HG02798 (cell line): Measurements from ENCODE around the gene SMARCD3.

ENCODE experiments used
- ATAC-seq: cut with Tn5 transposase; IDR thresholded peaks from one replicate; pipeline ENCODE4 v1.9.1; 2021; ENCODE audit warnings: mild to moderate bottlenecking; ENCODE audit not compliant: unreplicated experiment, poor library complexity

The SMARCD3 gene

DNA sequence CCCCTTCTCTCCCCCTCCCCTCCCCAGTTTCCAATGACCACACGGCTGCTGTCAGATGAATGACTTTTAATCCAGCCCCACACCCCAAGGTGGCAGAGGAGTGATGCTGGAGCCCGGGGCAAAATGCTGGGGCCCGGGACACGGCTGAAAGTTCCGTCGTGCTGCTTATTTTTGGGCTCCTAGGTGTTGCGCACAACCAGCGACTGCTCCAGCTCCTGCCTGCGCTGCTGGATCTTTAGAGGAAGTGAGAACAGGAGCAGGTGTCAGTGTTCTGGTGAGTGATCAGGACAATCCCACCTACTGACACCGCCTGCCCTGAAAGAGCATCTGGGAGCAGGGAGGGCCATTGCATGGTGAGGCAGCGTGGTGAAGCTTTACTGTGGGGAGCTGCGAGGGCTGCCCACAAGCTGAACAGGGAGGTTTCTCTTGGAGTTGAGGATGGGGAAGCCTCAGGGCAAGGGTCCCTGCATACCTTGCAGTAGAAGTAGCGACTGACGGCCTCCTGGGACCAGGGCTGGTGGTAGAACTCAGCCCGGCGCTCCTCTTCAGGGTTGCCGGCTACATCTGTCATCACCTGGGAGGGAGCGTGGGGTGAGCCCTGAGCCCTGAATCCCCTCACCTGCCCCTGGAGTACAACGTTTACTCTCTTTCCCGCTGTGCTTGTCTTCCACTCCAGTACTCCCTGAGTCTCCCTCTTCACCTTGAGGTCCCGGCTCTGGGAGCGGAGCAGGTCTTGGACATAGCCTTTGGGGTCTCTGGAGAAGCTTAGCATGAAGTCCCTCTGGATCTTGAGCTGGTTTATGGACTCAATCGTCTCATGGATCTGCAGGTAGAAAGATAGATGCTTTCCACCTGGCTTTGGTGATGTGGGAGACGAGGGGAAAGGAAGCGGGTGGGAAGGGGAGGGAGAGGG, 9.3 kb downstream of the SMARCD3 start:
- ATAC-seq, result no peak

DNA sequence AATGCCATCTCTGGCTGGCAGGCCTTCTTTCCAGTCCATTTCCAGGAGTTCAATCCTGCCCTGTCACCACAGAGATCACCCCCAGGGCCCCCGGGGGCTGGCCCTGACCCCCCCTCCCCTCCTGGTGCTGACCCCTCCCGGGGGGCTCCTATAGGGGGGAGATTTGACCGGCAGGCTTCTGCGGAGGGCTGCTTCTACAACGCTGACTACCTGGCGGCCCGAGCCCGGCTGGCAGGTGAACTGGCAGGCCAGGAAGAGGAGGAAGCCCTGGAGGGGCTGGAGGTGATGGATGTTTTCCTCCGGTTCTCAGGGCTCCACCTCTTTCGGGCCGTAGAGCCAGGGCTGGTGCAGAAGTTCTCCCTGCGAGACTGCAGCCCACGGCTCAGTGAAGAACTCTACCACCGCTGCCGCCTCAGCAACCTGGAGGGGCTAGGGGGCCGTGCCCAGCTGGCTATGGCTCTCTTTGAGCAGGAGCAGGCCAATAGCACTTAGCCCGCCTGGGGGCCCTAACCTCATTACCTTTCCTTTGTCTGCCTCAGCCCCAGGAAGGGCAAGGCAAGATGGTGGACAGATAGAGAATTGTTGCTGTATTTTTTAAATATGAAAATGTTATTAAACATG, 10.2 kb downstream of the SMARCD3 start:
- ATAC-seq, result no peak

DNA sequence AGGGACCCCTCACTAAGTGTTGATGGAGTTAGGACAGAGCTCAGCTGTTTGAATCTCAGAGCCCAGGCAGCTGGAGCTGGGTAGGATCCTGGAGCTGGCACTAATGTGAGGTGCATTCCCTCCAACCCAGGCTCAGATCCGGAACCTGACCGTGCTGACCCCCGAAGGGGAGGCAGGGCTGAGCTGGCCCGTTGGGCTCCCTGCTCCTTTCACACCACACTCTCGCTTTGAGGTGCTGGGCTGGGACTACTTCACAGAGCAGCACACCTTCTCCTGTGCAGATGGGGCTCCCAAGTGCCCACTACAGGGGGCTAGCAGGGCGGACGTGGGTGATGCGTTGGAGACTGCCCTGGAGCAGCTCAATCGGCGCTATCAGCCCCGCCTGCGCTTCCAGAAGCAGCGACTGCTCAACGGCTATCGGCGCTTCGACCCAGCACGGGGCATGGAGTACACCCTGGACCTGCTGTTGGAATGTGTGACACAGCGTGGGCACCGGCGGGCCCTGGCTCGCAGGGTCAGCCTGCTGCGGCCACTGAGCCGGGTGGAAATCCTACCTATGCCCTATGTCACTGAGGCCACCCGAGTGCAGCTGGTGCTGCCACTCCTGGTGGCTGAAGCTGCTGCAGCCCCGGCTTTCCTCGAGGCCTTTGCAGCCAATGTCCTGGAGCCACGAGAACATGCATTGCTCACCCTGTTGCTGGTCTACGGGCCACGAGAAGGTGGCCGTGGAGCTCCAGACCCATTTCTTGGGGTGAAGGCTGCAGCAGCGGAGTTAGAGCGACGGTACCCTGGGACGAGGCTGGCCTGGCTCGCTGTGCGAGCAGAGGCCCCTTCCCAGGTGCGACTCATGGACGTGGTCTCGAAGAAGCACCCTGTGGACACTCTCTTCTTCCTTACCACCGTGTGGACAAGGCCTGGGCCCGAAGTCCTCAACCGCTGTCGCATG, 11.0 kb downstream of the SMARCD3 start:
- ATAC-seq, result no peak

DNA sequence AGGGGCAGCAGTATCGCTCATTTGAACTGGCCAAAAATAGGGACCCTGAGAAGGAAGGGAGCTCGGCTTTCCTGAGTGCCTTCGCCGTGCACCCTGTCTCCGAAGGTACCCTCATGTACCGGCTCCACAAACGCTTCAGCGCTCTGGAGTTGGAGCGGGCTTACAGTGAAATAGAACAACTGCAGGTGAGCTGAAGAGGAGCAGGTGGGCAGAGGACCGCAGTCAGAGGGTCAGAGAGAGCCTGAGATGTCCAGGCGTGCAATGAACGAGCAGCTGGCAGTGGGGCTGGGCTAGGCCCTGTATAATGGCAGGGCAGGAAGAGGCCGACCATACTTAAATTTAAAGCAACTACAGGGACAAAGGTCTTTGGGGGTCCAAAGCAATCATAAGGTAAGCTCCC, 12.1 kb downstream of the SMARCD3 start:
- ATAC-seq, result no peak

DNA sequence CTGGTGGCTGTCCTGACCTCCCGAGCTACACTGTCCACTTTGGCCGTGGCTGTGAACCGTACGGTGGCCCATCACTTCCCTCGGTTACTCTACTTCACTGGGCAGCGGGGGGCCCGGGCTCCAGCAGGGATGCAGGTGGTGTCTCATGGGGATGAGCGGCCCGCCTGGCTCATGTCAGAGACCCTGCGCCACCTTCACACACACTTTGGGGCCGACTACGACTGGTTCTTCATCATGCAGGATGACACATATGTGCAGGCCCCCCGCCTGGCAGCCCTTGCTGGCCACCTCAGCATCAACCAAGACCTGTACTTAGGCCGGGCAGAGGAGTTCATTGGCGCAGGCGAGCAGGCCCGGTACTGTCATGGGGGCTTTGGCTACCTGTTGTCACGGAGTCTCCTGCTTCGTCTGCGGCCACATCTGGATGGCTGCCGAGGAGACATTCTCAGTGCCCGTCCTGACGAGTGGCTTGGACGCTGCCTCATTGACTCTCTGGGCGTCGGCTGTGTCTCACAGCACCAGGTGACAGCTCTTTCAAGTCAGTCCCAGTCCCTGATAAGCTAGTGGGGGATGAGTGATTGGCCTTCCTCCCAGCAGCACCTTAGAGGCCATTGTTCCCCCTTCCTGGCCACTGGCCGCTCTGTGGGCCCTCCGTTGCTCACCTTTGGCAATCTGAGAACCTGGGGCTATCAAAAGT, 13.3 kb downstream of the SMARCD3 start:
- no peak for ATAC-seq

DNA sequence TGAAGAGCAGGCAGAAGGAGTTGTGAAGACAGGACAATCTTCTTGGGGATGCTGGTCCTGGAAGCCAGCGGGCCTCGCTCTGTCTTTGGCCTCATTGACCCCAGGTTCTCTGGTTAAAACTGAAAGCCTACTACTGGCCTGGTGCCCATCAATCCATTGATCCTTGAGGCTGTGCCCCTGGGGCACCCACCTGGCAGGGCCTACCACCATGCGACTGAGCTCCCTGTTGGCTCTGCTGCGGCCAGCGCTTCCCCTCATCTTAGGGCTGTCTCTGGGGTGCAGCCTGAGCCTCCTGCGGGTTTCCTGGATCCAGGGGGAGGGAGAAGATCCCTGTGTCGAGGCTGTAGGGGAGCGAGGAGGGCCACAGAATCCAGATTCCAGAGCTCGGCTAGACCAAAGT, 14.7 kb downstream of the SMARCD3 start:
- ATAC-seq, result no peak

DNA sequence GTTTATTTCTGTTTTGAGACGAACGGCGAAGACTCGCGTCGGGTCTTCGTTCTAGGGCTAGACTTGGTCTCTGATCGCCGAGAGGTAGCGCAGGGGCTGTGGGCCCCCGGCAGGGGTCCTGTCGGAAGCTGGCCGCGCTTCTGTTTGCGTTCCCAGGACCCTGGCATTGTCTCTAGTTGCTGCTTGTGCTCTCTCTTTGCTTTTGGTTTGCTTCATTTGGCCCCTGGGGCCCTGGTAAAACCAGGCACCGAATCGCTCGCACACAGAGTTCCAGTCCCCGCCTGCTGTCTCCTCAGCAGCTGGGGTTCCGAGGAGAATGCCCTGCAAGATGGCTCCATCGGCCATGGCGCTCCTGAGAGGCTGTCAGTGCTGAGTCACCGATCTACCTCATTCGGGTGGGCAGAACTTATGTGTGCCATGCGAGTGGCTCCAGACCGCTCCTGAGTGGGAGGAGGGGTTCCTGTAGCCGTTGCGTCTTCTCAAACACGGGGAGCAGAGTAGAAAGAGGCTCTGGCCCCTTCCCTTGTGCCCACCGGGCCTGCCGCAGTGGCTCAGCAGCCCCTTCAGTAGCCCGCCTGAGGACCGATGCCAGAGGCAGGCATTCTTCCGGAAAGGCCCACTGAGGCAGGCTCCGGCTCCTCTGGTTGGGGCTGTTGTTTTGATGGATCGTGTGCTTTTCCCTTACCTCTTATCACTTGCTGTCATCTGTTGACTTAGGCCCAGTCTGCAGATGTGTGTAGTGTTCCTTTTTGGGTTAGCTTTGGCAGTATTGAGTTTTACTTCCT, 15.4 kb downstream of the SMARCD3 start:
- peak; percentile 32 for ATAC-seq

DNA sequence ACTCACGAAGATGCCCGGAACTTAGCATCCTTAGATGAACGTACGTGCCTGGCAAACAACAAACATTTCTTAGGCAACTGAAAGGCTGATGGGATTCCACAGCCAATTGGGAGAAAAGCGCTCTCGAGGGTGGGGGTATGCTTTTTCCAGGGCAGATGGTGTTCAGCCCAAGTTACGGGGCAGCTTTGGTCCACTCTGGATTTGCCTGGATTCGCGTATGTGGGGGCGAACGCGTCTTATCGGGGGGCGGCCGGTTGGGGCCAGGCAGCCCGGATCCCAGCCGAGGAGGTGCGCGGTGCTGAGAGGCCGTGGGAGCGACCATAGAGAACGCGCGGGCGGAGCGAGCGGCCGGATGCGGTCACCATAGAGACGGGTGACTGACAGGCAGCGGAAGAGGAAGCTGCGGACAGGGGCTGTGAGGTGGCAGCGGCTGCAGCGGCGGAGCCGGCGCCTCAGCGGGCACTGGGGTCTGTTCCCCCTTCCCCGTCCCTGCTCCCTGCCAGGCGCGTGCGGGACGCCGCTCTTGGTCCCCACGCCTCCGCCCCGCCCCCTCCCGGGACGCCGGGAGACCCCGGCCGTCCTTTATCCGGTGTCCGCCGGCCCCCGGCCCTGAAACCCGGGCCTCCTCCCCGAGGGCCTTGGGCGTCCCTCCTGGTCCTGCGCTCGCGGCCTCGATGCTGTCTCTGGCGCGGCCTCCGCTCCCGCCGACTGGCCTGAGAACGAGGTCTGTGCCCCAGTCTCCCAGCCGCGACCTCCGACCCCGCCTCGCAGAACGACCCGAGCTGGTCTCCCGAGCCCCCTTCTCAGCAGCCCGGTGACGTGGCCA, 16.2 kb downstream of the SMARCD3 start, which contains the start of gene CHPF2:
Gene CHPF2, plus strand, starts transcription at position 393 of the 826 bp plus-strand sequence. CDS start 1,529 bp downstream, outside the sequence.
- peak; percentile 96 for ATAC-seq

DNA sequence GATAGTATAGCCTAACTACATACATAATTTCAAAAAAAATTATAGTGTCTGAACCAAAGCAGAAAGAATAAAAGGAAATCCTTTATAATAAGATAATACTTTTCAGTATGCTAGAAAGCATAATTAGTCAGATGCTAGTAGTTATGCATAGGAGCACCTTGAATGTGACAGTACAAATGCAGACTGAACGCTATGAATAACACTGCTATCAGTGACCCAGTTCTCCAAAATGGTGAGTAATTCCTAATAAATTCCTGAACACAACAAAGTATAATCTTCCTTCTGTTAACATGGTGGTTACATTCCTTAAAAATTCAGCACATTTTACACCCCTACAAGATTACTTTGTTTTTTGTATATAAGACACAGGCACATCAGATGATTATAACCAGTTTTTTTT, 17.4 kb downstream of the SMARCD3 start:
- no peak for ATAC-seq

DNA sequence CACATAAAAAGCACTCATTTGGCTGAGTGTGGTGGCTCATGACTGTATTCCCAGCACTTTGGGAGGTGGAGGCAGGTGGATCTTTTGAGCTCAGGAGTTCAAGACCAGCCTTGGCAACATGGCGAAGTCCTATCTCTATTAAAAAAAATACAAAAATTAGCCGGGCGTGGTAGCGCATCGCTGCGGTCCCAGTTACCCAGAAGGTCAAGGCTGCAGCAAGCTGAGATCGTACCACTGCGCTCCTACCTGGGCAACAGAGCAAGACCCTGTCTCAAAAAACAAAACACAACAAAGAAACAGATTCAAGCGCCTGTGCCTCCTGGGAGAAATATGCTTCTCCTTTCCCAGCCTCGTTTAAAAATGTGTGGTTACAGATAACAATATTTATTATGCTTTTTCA, 19.2 kb downstream of the SMARCD3 start:
- no peak for ATAC-seq

DNA sequence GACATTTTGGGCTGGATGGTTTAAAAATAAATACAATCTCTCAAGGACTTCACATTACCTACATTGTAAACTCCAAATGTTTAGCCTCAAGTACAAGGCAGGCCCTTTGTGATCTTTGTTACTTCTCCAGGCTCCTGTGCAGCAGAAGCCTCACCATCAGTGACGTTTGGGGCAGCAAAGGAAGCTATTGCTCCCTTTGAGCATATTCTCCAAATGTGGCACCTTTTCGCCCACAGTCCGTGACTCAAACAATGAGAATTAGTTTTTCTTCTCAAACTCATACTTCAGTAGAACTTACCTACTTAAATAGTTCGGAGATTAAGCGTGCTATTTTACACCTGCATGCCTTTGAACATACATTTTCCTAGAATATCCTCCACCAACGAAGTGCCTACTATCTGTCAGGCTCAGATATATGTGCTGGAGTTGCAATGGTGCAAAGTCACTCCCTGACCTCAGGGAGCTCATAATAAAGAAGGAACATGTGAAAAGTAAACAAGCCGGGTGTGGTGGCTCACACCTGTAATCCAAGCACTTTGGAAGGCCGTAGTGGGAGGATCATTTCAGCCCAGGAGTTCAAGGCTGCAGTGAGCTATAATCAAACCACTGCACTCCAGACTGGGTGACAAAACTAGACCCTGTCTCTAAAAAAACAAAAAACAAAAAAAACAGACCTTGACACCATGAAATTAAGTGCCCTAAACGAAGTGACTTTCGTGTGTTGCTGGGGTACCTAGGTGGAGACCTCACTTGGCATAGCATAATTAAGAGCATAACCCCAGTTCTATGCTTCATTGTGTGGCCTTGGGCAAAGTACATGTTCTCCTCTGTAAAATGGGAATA, 20.2 kb downstream of the SMARCD3 start:
- ATAC-seq, result no peak

DNA sequence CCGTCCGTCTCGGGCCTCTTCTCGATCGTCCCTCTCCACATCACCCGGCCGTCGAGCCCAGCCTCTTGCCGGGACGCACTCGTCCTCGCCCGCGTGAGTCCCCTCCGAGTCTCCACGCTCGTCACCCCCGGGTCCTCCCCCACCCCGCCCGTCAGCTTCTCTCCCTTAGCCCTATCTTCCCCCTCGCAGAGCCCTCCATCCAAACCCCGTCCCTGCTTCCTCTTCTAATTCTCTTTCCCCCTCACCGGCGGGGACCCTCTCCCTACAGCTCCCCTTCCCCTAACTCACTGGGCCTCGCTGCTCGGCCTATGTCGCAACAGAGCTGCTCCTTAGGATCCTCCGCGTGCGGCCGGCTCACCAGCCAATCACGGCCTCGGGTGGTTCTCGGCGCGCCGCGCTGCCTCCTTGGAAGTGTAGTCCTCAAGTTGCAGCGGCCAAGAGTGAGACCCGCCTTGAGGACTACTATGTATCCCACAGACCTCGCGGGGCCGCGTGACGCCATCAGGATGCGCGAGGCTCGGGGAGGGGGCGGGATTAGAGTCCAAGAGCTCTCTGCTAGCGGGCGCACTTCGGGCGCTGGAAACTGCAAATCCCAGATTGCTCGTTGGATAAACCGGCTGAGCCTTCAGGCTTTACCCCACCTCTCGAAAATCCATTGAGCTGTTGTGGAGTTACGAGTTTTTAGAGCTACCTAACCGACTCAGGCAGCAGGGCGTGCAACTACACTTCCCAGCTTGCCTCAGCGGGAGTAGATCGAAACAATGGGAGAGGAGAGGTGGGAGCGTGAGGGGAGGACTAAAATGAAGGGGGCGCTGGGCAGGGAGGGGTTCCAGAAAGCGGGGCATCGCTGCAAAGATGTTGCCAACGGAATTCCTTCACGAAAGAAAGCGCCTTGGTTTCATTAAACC, 21.4 kb downstream of the SMARCD3 start, which contains the start of gene ABCF2:
Gene ABCF2, minus strand, starts transcription at position 331 of the 908 bp plus-strand sequence. CDS start 747 bp downstream, outside the sequence.
- peak; percentile 100 for ATAC-seq

DNA sequence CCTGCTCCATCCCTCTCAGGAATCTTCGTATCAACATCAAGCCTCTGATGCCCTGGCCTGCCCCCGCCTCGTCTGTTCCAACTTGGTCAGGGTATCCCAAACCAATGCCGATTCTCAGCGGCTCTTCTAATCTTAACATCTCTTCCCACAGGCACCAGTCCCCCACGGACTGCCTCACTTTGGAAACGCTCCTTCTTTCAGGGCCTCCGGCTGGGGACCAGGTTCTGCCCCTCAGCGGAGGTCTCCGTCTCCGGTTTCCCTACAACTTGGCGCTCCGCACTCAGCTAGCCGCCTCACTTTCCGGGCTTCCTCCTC, 22.0 kb downstream of the SMARCD3 start:
- ATAC-seq, result no peak

DNA sequence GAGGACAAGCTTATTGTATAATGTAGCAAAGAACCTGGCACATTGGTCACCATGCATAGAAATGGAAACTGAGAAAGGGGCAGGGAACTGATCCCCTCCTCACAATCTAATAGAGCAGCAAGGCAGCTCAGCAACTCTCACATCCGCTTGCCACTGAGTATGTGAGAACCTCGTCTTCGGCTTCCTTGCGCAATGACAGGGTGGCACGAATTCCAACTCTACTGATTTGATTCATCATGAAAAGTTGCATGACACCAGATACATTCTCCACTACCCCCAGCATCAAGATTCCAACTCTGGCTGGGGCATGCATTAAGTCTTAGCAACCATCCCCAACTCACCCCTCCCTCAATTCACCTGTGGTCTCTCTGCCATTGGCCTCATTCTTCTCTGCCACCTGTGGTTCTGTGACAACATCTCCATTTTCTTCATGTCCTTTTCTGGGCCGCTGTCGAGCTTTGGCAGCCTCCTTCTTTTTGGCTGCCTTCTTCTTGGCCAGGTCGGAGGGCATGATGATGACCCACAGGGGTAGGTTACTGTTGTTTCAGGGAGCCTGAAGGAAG, 22.5 kb downstream of the SMARCD3 start:
- ATAC-seq, result no peak

DNA sequence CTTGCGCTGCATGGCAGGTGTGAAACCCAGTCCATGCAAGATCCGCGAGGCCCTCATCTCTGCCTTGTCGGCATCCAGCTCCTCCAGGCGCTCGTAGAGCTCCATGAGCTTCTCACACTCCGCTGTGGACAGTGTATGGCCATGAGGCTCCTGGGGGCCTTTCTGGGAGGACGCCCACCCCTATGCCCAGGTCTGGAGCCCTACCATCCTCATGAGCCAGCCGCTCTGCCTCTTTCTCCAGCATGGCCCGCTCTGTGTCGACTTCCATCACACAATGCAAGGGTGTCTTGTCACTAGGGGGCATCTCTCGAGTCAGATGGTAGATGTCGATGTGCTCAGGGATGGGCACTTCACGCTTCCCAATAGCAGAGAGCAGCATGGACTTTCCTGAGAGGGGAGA, 24.8 kb downstream of the SMARCD3 start:
- no peak for ATAC-seq

DNA sequence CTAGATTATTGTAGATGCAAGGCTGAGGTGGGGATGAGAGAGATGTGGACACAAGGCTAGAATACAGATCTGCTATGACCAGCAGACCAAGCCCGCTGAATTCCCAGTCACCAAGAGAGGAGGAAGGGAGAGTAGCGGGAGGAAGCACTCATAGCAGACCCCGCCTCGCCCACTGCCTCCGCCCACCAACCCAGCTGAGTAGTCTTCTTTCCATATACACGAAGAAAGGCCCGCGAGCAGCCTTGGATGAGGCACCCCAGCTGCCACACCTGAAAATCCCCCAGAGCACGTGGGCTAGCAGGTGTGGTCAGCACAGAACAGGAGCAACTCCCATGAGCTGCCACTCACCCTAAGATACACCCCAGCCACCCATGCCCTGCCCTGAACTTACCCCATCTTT, 30.3 kb downstream of the SMARCD3 start:
- no peak for ATAC-seq
